ENCODE measurements around the gene ABHD6. TPM values are rescaled to one million over a fixed set of nuclear protein-coding genes. Genes with fewer than 3 reads are reported as not detected.

ABHD6 gene
- polyA plus RNA-seq, 3 donors: 2.6 to 10.7 (median 8.2) TPM

Other genes starting within 250 kb of the ABHD6 start
- gene FLNB, start 229.4 kb upstream of the ABHD6 start, polyA plus RNA-seq: 10 to 100 TPM; 49.8 to 67.5 (median 61.3) TPM
- 1 to 10 TPM in 1 of 3 donors, under 1 TPM in 2; 0.95 to 4.9 (median 0.98) TPM for gene DNASE1L3, start 26.8 kb upstream of the ABHD6 start, polyA plus RNA-seq
- 10 to 100 TPM in 1 of 3 donors, 1 to 10 TPM in 2; 3.4 to 11.7 (median 7.3) TPM for gene RPP14, start 68.5 kb downstream of the ABHD6 start, polyA plus RNA-seq
- gene HTD2, start 68.7 kb downstream of the ABHD6 start, polyA plus RNA-seq: 1 to 10 TPM; 1.2 to 7.8 (median 3.2) TPM
- gene PXK, start 95.1 kb downstream of the ABHD6 start, polyA plus RNA-seq: 10 to 100 TPM in 2 of 3 donors, 1 to 10 TPM in 1; 7.1 to 21.1 (median 15.4) TPM
- 100 to 1,000 TPM in 1 of 3 donors, 10 to 100 TPM in 2; 40.6 to 108 (median 91.8) TPM for gene PDHB, start 196.0 kb downstream of the ABHD6 start, polyA plus RNA-seq